ENCODE results near the gene GUCA1A.
"Not testable (repeated sequence)": the region's sequence is repeated elsewhere in the genome, so short reads cannot be mapped to it uniquely, and the experiment has no call there.

The GUCA1A gene

GRCh38 chr6:42148058-42148457 lies 25.1 kb upstream of the GUCA1A start:
- no peak for DNase-seq

- DNase-seq = no peak
These were observed 22.9 kb upstream of the GUCA1A start for GRCh38 chr6:42150254-42150653.

GRCh38 chr6:42152024-42152423 lies 21.1 kb upstream of the GUCA1A start:
- DNase-seq = no peak

- not testable (repeated sequence) for DNase-seq
These were observed 20.5 kb upstream of the GUCA1A start for GRCh38 chr6:42152528-42153213.

- no peak for DNase-seq
These were observed 19.2 kb upstream of the GUCA1A start for GRCh38 chr6:42153921-42154320.

GRCh38 chr6:42154461-42155209 lies 18.5 kb upstream of the GUCA1A start:
- no peak for DNase-seq

- no peak for DNase-seq
These were observed 17.9 kb upstream of the GUCA1A start for GRCh38 chr6:42155293-42155692.

GRCh38 chr6:42156638-42157037 lies 16.5 kb upstream of the GUCA1A start:
- no peak for DNase-seq

- DNase-seq = no peak
These were observed 15.2 kb upstream of the GUCA1A start for GRCh38 chr6:42158011-42158410.

- DNase-seq = no peak
These were observed 14.5 kb upstream of the GUCA1A start for GRCh38 chr6:42158631-42159030.

GRCh38 chr6:42159431-42160024 lies 13.6 kb upstream of the GUCA1A start:
- DNase-seq = no peak

- no peak for DNase-seq
These were observed 10.8 kb upstream of the GUCA1A start for GRCh38 chr6:42162384-42162783.

GRCh38 chr6:42162812-42163211 lies 10.4 kb upstream of the GUCA1A start:
- DNase-seq = no peak

- DNase-seq = no peak
These were observed 9.2 kb upstream of the GUCA1A start for GRCh38 chr6:42163981-42164380.

- no peak for DNase-seq
These were observed 8.1 kb upstream of the GUCA1A start for GRCh38 chr6:42165016-42165415.

GRCh38 chr6:42166444-42167141 lies 6.6 kb upstream of the GUCA1A start:
- peak; percentile 87 for DNase-seq

GRCh38 chr6:42168650-42169049 lies 4.5 kb upstream of the GUCA1A start:
- DNase-seq = no peak

- DNase-seq = not testable (repeated sequence)
These were observed 3.4 kb upstream of the GUCA1A start for GRCh38 chr6:42169780-42170179.

GRCh38 chr6:42171813-42172581 lies 1.2 kb upstream of the GUCA1A start:
- DNase-seq = no peak

GRCh38 chr6:42175860-42176259 lies 2.7 kb downstream of the GUCA1A start:
- no peak for DNase-seq

- no peak for DNase-seq
These were observed 3.8 kb downstream of the GUCA1A start for GRCh38 chr6:42176981-42177380.

GRCh38 chr6:42177514-42178364 lies 4.6 kb downstream of the GUCA1A start:
- no peak for DNase-seq
